IMR-90 (cell line): ENCODE measurements around the gene CHMP4B. TPM values are rescaled to one million over a fixed set of nuclear protein-coding genes. Genes with fewer than 3 reads are reported as not detected.
A peak's percentile ranks its signal among the peaks of the same experiment; 100 is the strongest.

ENCODE experiments used
- ATAC-seq: fragments of 200-7000 bp; cut with Tn5 transposase; 2 replicates; pipeline ENCODE4 v1.9.1; 2020; ENCODE audit warnings: low read depth, mild to moderate bottlenecking, moderate library complexity
- BruUV-seq: library from RNA; stranded (reverse); fragments of 400-500 nt; replicated peaks from 2 replicates; lab custom pipeline; 2021; lab: Mats Ljungman, UMichigan
- CTCF ChIA-PET: fragments of 300-600 bp; formaldehyde crosslinking; extraction: SDS; loops from one replicate; lab custom pipeline; 2021; ENCODE audit warnings: antibody characterized with exemption; lab: Yijun Ruan, JAX
- POLR2A ChIA-PET: fragments of 300-600 bp; sonication (Branson Sonifier 250); formaldehyde crosslinking; loops from one replicate; lab custom pipeline; 2022; ENCODE audit warnings: antibody characterized with exemption; ENCODE audit not compliant: unreplicated experiment; lab: Charles Lee
- DNase-seq: peaks from one replicate; pipeline ENCODE4 v3.0.0; 2013
- H2AFZ ChIP-seq: replicated peaks from 2 replicates; pipeline ENCODE3; 2013; ENCODE audit warnings: low read length, mild to moderate bottlenecking; ENCODE audit not compliant: poor library complexity
- H2AK5ac ChIP-seq: 2 replicates; pipeline ENCODE4 v1.6.1; 2013; ENCODE audit warnings: low read depth, low read length, inconsistent platforms
- H2AK9ac ChIP-seq: replicated peaks from 2 replicates; pipeline ENCODE3; 2013; ENCODE audit warnings: mild to moderate bottlenecking, low read depth, low read length, moderate library complexity; ENCODE audit not compliant: poor library complexity
- H2BK120ac ChIP-seq: 2 replicates; pipeline ENCODE4 v1.6.1; 2013; ENCODE audit warnings: low read depth, low read length, inconsistent platforms
- H2BK15ac ChIP-seq: 3 replicates; pipeline ENCODE4 v1.6.1; 2013; ENCODE audit warnings: low read depth, low read length, inconsistent platforms
- H2BK20ac ChIP-seq: 2 replicates; pipeline ENCODE4 v1.6.1; 2013; ENCODE audit warnings: low read depth, mild to moderate bottlenecking, inconsistent platforms, low read length, moderate library complexity
- H2BK5ac ChIP-seq: 2 replicates; pipeline ENCODE4 v1.6.1; 2013; ENCODE audit warnings: mild to moderate bottlenecking, low read depth, low read length, inconsistent platforms; ENCODE audit not compliant: poor library complexity, severe bottlenecking
- H3K14ac ChIP-seq: replicated peaks from 2 replicates; pipeline ENCODE4 v1.6.1; 2013; ENCODE audit warnings: low read depth, low read length, inconsistent platforms
- H3K18ac ChIP-seq: 2 replicates; pipeline ENCODE4 v1.6.1; 2013; ENCODE audit warnings: low read depth, low read length, control low read depth
- H3K23ac ChIP-seq: 2 replicates; pipeline ENCODE4 v1.6.1; 2013; ENCODE audit warnings: low read depth, low read length, inconsistent platforms
- H3K27ac ChIP-seq: 2 replicates; pipeline ENCODE4 v1.5.1; 2013; ENCODE audit warnings: mild to moderate bottlenecking, control low read depth, low read length; ENCODE audit not compliant: insufficient read depth
- H3K27me3 ChIP-seq: 2 replicates; pipeline ENCODE4 v1.6.1; 2013; ENCODE audit warnings: low read length; ENCODE audit not compliant: control insufficient read depth, insufficient read depth
- H3K36me3 ChIP-seq: 2 replicates; pipeline ENCODE4 v1.6.1; 2013; ENCODE audit warnings: low read length, mixed read lengths; ENCODE audit not compliant: control insufficient read depth, insufficient read depth
- H3K4ac ChIP-seq: 2 replicates; pipeline ENCODE4 v1.6.1; 2013; ENCODE audit warnings: low read depth, low read length, inconsistent platforms
- H3K4me1 ChIP-seq: 2 replicates; pipeline ENCODE4 v1.6.1; 2013; ENCODE audit warnings: low read length, mixed read lengths; ENCODE audit not compliant: control insufficient read depth, insufficient read depth
- H3K4me2 ChIP-seq: 2 replicates; pipeline ENCODE4 v1.6.1; 2013; ENCODE audit warnings: low read depth, mild to moderate bottlenecking, control low read depth, low read length, moderate library complexity
- H3K4me3 ChIP-seq: 2 replicates; pipeline ENCODE4 v1.5.1; 2013; ENCODE audit warnings: low read depth, mild to moderate bottlenecking, control low read depth, low read length, moderate library complexity; ENCODE audit not compliant: insufficient read depth
- H3K56ac ChIP-seq: 2 replicates; pipeline ENCODE4 v1.6.1; 2013; ENCODE audit warnings: low read length, inconsistent platforms; ENCODE audit not compliant: insufficient read depth; ENCODE audit errors: extremely low read depth
- H3K79me1 ChIP-seq, 2 experiments: 2 replicates each; pipeline ENCODE4 v1.6.1; 2013; ENCODE audit warnings: low read length in 2 of 2, inconsistent platforms in 1 of 2, low read depth in 1 of 2
- H3K9ac ChIP-seq: 2 replicates; pipeline ENCODE4 v1.6.1; 2013; ENCODE audit warnings: low read depth, low read length, control low read depth
- H3K9me1 ChIP-seq: 2 replicates; pipeline ENCODE4 v1.6.1; 2013; ENCODE audit warnings: low read length, inconsistent platforms; ENCODE audit not compliant: insufficient read depth
- H3K9me3 ChIP-seq: 2 replicates; pipeline ENCODE4 v1.6.1; 2013; ENCODE audit warnings: low read length; ENCODE audit not compliant: control insufficient read depth, insufficient read depth
- H4K20me1 ChIP-seq: 2 replicates; pipeline ENCODE4 v1.6.1; 2013; ENCODE audit warnings: low read length, inconsistent platforms; ENCODE audit not compliant: insufficient read depth
- H4K5ac ChIP-seq: 2 replicates; pipeline ENCODE4 v1.6.1; 2013; ENCODE audit warnings: mild to moderate bottlenecking, low read depth, low read length, control low read depth
- H4K8ac ChIP-seq, 2 experiments: 2 replicates each; pipeline ENCODE4 v1.6.1; 2013; ENCODE audit warnings: low read depth in 2 of 2, low read length in 2 of 2, control low read depth in 1 of 2, inconsistent platforms in 1 of 2
- H4K91ac ChIP-seq: 2 replicates; pipeline ENCODE4 v1.6.1; 2013; ENCODE audit warnings: low read depth, low read length, inconsistent platforms; ENCODE audit not compliant: insufficient read depth
- CEBPB ChIP-seq: IDR thresholded peaks from 2 replicates; pipeline ENCODE4 v1.6.1; 2012; ENCODE audit warnings: low read depth, low read length, improper control_type of control experiment
- MXI1 ChIP-seq: IDR thresholded peaks from 2 replicates; pipeline ENCODE4 v1.6.1; 2012; ENCODE audit warnings: low read depth, mild to moderate bottlenecking, low read length, moderate library complexity, borderline replicate concordance
- NFE2L2 ChIP-seq: fragments of 150-350 bp; IDR thresholded peaks from 2 replicates; pipeline ENCODE4 v1.6.1; 2016; ENCODE audit warnings: low read depth, mild to moderate bottlenecking, low read length
- RCOR1 ChIP-seq: IDR thresholded peaks from 2 replicates; pipeline ENCODE4 v1.6.1; 2012; ENCODE audit warnings: mild to moderate bottlenecking, low read length, improper control_type of control experiment; ENCODE audit not compliant: insufficient replicate concordance
- WGBS, 2 experiments: methylation state at CpG; one replicate each; pipeline versions ENCODE4 v1.1.5 to v1.1.7; 2013; ENCODE audit warnings: missing lambda C conversion rate in 2 of 2; ENCODE audit not compliant: insufficient read length in 1 of 2; ENCODE audit errors: extremely low coverage in 2 of 2; 5-methylcytosine and 5-hydroxymethylcytosine counted together
- dilution Hi-C: fragments of 300-500 bp; cut with HindIII; formaldehyde crosslinking; loops from one replicate; pipeline ENCODE4 v1.14.3; 2018; ENCODE audit warnings: low sequenced_read_pairs; ENCODE audit not compliant: unreplicated experiment
- in situ Hi-C: fragments of 300-500 bp; cut with MboI; formaldehyde crosslinking; loops from 3 replicates; pipeline ENCODE4 v1.14.3; 2019; ENCODE audit warnings: low sequenced_read_pairs, inconsistent platforms, mixed read lengths
- intact Hi-C: fragments of 100-400 bp; cut with micrococcal nuclease; formaldehyde crosslinking; loops from 2 replicates; pipeline ENCODE4 v1.10.0; 2022
- polyA plus RNA-seq, 3 experiments: library from polyadenylated mRNA; depleted of rRNA; stranded (reverse); fragments of >200 nt; gene quantifications; 2 replicates each; pipeline ENCODE4 v1.2.3, GENCODE V29; 2012; ENCODE audit warnings: low replicate concordance in 1 of 3
- total RNA-seq: library from RNA; depleted of rRNA; stranded (reverse); fragments of >200 nt; gene quantifications from 2 replicates; pipeline ENCODE4 v1.2.3, GENCODE V29; 2012

CHMP4B gene
- total and polyA plus RNA-seq, 2 of the 4 experiments (the other 2 are of a cell fraction): 30.3 to 94.8 TPM

DNA sequence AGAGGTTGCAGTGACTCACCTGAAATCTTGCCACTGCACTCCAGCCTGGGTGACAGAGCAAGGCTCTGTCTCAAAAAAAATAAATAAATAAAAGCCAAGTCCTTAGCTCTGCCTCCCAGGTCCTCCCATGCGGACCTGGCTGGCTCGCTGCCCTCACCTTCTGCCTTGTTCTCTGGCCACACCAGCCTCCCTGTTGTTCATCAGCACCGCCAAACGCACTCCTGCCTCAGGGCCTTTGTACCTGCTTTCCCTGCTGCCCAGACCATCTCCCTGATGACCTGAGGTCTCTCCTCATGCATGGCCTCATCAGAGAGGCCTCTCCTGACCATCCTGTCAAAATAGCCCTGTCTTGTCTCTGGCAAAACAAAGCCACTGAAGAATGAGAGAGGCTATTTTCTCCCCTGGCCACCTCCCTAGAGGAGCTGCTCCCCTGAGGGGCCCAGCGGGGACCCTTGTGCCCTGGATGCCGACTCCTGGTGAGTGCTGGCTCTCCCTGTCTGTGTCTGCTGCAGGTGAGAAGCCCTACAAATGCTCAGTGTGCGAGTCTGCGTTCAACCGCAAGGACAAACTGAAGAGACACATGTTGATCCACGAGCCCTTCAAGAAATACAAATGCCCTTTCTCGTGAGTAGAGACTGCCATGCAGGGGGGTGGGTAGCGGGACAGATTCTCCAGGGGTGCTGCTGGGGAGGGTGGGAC, 22.6 kb upstream of the CHMP4B start:
- dilution Hi-C loops (no loop called here), intact Hi-C loops (no loop called here)
- TF ChIP-seq MXI1 (no peak), CEBPB (no peak), NFE2L2 (no peak), RCOR1 (no peak)

More for the DNA sequence above, 22.6 kb upstream of the CHMP4B start:
- Histone ChIP-seq H3K9ac (no peak overlapping the region), H3K4me3 (no peak overlapping the region), H2BK20ac (no peak overlapping the region), H3K14ac (no peak overlapping the region), H4K5ac (no peak overlapping the region; the same call in 1 of the 2 replicates), H3K9me1 (no peaks in the 10 kb centered on the region), H2BK120ac (no peak overlapping the region), H3K27ac (no peak overlapping the region), H3K4me2 (no peak overlapping the region), H3K27me3 (no peaks in the 10 kb centered on the region), H4K91ac (no peak overlapping the region), H3K9me3 (no peaks in the 10 kb centered on the region), H2AK9ac (no peak overlapping the region), H3K4ac (no peak overlapping the region), H3K56ac (no peak overlapping the region), H2AK5ac (peak overlapping the region; percentile 64; the same call in 1 of the 2 replicates), H2BK15ac (no peak overlapping the region), H4K8ac (no peak overlapping the region), H4K20me1 (peaks cover 14% of the 10 kb centered on the region; the same call in 1 of the 2 replicates), H2BK5ac (no peak overlapping the region), H3K79me1 (no peaks in the 10 kb centered on the region; a peak in 1 of 4 replicates), H2AFZ (no peak overlapping the region), H3K4me1 (peaks cover 10% of the 10 kb centered on the region), H3K36me3 (peaks cover 1% of the 10 kb centered on the region; the same call in 1 of the 2 replicates), H3K18ac (no peak overlapping the region), H3K23ac (no peak overlapping the region)
- CTCF ChIA-PET: no interaction called here
- ATAC-seq (no peak), DNase-seq (no peak)
- in situ Hi-C loops: no loop called here
- POLR2A ChIA-PET: no interaction called here
- BruUV-seq: no TSS peak
- 95% methylated on average over 4 of the region's 12 CpGs; no CpG with 5 or more reads in 1 of the 2 experiments for WGBS, 2 experiments
